Fibroblast of skin of left quadriceps (primary cell): ENCODE results near the gene PRKAR2A.
A peak's percentile ranks its signal among the peaks of the same experiment; 100 is the strongest.
"Not testable (repeated sequence)": the region's sequence is repeated elsewhere in the genome, so short reads cannot be mapped to it uniquely, and the experiment has no call there.

ENCODE experiments used
- DNase-seq, 2 experiments: peaks; one replicate each; pipeline ENCODE4 v3.0.0-alpha.2; 2013; ENCODE audit warnings: low read depth in 2 of 2

Gene PRKAR2A

DNA sequence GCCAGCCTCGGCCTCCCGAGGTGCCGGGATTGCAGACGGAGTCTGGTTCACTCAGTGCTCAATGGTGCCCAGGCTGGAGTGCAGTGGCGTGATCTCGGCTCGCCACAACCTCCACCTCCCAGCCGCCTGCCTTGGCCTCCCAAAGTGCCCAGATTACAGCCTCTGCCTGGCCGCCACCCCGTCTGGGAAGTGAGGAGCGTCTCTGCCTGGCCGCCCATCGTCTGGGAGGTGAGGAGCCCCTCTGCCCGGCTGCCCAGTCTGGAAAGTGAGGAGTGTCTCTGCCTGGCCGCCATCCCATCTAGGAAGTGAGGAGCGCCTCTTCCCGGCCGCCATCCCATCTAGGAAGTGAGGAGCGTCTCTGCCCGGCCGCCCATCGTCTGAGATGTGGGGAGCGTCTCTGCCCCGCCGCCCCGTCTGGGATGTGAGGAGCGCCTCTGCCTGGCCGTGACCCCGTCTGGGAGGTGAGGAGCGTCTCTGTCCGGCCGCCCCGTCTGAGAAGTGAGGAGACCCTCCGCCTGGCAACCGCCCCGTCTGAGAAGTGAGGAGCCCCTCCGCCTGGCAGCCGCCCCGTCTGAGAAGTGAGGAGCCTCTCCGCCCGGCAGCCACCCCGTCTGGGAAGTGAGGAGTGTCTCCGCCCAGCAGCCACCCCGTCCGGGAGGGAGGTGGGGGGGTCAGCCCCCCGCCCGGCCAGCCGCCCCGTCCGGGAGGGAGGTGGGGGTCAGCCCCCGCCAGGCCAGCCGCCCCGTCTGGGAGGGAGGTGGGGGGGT is 113.7 kb downstream of the PRKAR2A start:
- DNase-seq: not testable (repeated sequence)

DNA sequence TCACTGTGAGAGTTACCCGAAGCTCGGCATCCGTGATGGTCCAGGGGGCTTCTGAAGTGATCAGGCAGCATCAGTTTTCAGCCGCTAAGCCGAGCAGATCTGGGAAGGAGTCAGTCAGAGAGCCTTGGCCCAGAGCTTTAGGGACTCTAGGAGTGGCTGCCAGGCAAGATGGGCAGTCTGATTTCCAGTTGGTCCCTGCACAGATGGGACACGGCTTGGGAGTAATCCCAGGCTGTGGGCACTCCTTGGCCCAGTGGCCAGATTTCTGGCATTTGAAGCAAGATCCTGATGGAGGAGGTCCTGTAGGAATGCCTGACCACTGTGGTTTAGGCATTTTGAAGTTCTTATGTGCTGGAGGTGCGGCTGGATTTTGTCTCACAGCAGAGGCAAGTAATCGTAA is 120.2 kb downstream of the PRKAR2A start:
- no peak for DNase-seq

DNA sequence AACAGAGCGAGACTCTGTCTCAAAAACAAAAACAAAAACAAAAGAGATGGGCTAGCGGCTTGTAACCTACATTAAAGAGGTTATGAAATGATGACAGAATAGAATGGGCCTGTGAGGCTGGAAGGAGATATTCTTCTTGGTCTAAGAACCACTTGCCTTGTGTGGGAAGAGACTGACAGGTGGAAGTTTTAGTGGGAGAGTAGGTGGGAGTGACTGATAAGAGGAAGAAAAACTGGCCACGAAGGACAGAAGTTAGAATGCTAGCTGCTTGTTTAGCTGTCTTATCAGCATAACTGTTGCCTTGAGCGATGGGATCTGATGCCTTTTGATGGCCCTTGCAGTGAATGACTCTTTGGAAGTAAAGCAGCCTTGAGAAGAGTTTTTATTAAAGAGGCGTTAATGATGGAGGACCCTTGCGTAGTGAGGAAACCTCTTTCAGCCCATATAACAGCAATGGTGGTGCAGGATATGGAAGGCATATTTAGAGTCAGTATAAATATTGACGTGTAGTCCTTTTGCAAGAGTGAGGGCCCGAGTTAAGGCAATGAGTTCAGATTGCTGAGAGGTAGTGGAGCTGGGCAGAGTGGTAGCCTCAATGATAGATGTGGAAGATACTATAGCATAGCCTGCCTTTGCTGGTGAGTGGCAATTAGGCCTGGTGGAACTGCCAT is 122.4 kb downstream of the PRKAR2A start:
- DNase-seq: not testable (repeated sequence)

DNA sequence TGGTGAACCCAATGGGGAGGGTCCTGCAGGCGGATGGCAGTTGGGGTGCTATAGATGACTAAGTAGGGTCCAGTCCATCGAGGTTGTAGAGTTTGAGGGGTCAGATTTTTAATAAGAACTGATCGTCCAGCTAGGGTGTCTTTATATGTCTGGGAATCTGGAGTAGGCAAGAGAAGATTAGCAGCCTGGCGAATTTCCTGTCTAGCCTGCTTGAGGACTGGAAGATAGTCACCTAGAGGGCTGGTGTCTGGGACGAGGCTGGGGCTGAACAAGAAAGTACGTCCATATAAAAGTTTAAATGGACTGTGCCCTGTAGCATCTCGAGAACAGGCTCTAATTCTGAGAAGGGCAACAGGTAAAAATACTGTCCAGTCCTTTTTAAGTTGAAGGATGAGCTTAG is 123.9 kb downstream of the PRKAR2A start:
- DNase-seq: no peak

DNA sequence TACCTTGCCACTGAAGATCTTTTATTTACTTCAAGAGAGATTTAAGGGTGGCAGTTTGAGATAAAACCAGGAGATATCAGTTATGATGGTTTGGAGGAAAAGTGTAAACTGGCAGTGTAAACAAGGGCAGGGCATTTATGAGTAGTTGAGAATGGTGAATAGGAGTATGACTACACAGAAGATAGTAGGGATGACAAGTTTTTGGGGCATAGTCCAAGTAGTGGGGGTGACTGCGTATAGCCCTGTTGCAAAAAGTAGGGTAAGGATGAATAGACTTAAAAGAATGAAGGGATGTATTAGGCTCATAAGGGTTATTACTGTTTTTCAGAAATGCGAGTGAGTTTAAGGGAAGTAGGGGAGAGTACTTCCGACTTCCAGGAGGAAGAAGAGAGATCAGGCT is 124.4 kb downstream of the PRKAR2A start:
- not testable (repeated sequence) for DNase-seq

DNA sequence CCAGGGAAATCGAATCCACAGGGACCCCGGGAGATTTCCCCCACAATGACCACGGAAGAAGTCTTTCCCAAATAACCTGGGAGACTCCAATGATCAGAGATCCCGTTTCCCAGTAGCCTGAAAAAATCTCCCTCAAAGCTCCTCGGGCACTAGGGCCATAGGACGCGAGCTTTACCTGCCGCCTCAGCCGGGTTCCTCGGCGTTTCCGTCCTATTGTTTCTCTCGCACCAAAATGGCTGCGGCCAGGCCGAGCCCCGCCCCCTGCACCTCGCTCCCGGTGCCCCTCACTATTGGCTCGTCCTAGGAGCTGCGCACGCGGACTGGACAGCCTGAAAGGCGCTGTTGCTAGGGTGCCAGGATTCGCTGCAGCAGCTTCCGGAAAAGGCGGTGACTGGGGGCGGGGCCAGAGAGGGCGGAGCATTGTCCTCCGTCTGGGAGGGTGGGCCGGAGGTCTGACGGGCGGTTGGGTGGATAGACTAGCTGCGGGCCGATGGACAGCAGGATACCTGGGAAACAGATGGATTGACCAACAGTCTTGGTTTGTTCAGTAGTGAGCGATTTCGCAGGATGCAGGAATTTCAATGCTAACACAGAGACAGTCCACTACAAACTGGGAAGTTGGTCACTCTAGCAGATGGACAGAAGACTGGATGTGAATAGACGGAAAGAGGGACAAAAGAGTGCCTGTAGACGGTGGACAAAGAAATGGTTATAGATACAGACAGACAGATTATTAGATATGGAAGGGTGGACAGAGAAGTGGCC is 130.5 kb downstream of the PRKAR2A start, which contains the start of gene IP6K2:
IP6K2 (minus strand) TSS at position 240 of the 765 bp plus-strand sequence. CDS start 21,930 bp downstream, outside the sequence.
- peak; percentile 94 to 95 for DNase-seq

DNA sequence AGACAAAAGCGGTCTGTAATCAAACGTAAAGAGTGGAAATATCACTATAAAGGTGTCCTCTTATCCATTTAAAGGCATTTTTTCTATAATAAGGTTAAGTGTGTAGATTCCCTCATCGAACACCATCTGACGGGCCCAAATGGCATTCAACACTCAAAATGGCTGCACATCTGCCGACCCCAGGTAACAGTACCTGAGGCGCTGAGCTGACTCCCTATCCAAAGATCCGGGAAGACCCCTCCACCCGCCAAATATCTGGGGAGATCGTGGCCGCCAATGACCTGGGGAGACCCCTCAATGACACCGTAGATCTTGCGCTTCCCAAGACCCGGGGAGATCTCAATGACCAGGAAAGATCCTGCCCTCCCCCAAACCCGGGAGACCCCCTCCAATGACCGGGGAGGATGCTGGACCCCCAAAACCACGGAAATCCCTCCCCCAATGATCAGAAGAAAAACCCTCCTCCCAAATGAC is 131.1 kb downstream of the PRKAR2A start:
- DNase-seq: no peak

DNA sequence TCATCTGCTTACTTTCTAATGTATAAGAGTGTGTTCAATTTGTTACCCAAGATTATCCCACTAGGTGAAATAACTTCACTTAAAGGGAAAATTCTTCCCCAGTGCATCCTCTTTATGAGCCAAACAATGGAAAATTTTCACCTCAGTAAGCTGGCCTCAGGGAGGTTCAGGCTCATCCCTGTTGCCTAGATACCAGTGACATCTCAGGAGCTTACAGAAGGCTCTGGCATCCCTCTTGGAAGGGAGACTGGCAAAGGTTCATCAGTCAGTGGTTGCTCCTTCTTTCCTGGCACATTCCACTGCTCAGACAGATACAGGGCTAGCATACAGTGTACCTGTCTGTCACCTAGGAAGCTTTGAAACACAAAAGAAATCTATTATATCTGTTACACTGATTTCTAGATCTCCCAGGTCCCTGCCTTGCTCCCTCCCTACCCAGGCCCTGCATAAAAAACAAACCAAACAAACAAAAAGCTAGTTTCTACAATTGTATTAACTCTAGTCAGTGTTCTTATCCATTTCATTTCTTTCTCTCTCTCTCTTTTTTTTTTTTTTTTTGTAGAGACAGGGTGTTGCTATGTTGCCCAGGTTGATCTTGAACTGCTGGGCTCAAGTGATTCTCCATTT is 132.4 kb downstream of the PRKAR2A start:
- DNase-seq: no peak

DNA sequence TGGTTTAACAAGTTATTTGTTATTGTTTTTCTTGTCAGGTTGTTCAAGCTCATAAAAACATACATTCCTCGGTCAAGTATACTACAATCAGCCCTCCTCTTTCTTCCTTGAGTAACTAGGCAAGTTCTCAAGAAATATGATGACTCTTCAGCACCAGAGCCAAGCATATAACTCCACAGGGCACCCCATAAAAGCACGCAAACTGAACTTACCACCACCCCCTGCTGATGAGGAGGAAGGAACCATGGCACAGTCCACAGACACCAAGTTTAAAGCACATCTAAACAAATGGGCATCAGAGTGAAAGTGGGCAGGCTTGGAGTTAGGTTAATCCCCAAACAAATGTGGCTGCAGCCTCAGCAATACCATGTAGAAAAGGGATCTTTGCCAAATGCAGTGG is 135.9 kb downstream of the PRKAR2A start:
- no peak for DNase-seq

DNA sequence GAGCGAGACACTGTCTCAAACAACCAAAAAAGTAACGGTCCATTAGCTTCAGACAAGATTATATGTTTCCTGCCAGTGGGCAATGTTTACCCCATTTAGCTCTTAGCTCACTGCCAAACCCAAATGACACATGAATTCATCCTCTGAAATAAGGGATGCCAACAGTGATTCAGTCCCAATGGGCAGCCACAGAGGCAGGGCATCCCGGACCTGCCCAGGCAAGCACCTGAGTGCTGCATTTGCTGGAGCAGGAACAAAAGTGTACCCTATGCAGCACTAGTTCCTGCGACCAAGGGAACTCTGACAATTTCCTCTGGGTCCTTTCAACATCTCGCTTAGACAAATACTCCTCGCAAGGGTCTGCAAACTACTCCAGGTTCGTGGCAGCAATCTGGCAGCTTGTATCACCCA is 138.6 kb downstream of the PRKAR2A start:
- no peak for DNase-seq

DNA sequence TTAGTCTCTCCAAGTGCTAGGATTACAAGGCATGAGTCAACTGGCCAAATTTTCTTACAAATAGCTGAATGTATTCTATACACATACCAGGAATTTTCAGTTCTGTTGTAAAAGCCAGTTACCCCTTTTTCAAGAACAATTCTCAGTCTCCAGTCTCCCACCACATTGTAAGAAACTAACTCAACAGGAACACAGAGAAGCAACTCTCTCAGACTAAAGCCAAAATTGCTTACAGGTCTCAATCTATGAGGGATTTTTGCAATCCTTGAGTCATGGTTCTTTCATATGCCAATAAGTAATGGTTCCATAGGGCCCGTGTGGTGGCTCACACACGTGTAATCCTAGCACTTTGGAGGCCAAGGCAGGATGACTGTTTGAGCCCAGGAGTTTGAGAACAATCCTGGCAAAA is 139.2 kb downstream of the PRKAR2A start:
- DNase-seq: no peak

DNA sequence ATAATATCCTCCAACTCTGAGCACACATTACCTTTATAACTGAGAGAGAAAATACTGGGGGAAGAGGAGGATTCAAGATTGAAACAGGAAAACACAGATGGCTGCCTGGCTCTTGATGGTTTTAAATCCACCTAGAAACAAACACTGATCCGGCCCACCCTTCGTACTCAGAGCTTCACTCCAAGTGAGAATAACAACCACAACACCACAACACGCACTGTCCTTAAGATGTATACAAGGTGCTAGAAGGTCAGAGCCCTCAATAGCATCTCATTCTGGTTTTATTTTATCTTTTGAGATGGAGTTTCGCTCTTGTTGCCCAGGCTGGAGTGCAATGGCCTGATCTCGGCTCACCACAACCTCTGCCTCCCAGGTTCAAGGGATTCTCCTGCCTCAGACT is 140.5 kb downstream of the PRKAR2A start:
- DNase-seq: no peak

DNA sequence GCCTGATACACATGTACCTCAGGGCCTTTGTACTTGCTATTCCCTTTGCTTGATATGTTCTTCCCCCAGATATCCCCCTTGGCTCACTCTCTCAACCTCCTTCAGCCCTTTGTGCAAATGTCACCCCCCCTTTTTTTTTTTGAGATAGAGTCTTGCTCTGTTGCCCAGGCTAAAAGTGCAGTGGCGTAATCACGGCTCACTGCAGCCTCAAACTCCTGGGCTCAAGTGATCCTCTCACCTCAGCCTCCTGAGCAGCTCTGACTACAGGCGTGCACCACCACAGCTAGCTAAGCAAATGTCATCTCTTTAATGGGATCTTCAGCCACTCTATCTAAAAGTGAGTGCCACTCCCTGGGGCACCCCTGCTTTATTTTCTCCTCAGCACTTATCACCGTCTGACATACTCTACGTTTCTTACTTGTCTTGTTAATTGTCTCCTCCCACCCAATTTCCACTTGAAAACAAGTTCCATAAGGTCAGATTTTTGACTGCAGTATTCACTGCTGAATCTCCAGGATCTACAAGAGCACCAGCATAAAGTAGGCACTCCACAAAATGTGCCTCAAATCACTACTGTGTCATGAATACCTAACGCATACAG is 145.3 kb downstream of the PRKAR2A start:
- no peak for DNase-seq

DNA sequence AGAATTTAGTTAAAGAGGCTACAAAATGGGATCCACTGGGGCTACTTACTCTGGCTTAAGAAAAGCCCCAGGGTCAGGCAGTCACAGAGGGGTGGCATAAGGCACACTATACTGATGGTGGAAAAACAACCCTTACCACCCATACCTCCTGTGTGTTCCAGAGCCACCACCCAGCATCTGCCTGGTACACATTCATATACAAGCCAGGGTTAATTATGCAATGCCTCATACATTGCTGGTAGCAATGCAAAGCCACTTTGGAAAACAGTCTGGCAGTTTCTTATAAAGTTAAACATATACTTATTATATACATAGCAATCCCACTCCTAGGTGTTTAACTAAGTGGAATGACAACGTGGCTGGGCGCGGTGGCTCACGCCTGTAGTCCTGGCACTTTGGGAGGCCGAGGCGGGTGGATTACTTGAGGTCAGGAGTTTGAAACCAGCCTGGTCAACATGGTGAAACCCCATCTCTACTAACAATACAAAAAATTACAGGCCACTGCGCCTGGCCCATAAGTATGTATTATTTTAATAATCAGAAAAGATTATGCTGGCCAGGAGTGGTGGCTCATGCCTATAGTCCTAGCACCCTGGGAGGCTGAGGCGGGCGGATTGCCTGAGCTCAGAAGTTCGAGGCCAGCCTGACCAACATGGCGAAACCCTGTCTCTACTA is 146.8 kb downstream of the PRKAR2A start:
- no peak for DNase-seq

DNA sequence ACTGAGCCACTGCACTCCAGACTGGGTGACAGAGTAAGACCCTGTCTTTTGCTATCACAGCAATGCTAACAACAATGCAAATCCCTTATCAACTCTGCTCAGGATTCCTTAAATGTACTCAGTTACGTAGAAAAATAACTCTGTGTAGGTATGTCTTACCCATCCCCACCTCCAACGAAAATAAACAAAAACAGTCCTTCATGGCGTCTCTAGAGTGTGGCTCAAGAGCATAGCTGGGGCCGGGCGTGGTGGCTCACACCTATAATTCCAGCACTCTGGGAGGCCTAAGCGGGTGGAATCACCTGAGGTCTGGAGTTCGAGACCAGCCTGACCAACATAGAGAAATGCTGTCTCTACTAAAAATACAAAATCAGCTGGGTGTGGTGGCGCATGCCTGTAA is 148.8 kb downstream of the PRKAR2A start:
- no peak for DNase-seq

DNA sequence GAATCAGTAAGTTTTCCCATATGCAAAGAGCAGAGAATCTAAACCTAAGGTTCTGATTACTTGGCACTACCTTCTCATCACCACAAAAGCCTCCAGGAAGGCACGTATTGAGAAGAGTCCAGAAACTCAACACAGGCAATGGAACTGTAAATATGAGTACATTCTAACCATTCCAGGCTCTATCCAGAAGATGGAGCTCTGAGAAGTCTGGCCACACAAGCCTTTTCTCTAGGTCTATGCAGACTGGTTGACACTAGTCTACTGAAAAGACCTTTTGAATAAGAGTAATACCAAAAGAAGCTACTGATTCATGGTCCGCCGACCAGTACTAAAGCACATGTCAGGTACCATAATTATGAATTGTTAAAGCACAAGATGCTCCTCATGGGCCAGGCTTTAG is 149.7 kb downstream of the PRKAR2A start:
- DNase-seq: no peak

DNA sequence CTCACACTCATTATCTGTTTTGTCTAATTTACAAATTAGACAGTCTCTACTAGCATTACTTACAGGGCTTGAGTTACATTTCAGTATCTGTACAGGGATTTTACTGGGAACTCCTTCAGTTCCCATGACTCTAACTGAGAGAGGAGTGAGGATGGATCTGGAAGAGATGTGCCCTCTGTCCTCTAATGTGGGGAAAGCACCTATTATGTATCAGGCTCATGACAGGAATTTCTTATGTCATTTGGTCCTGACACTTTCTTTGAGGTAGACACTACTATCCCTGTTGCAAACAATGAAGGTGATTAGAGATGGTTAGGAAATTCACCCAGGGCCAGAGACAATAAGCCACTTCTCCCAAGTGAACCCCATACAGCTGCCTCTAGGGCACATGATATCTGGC is 151.1 kb downstream of the PRKAR2A start:
- no peak for DNase-seq
